H1 (cell line): Measurements from ENCODE around the gene TMEM236. TPM values are rescaled to one million over a fixed set of nuclear protein-coding genes. Genes with fewer than 3 reads are reported as not detected.

Source experiments
- CTCF ChIA-PET: fragments of 300-600 bp; sonication (Branson Sonifier 250); formaldehyde crosslinking; loops from one replicate; lab custom pipeline; 2021; ENCODE audit not compliant: partially characterized antibody; lab: Charles Lee
- POLR2A ChIA-PET: fragments of 300-600 bp; sonication (Branson Sonifier 250); formaldehyde crosslinking; loops from one replicate; lab custom pipeline; 2021; ENCODE audit warnings: inconsistent platforms; ENCODE audit not compliant: partially characterized antibody; lab: Charles Lee
- DNase-seq, 2 experiments: peaks; one replicate each; pipeline versions ENCODE4 v3.0.0 to v3.0.0-alpha.2; 2010 to 2022; ENCODE audit warnings: low spot score in 2 of 2, low read depth in 1 of 2, mixed read lengths in 1 of 2
- FAIRE-seq: peaks from 2 replicates; lab custom pipeline; 2011; peaks lifted over from hg19 to GRCh38; lab: Jason Lieb, UNC
- H2AFZ ChIP-seq: 2 replicates; pipeline ENCODE4 v1.8.1; 2012; ENCODE audit warnings: low read length, inconsistent platforms
- H2AK5ac ChIP-seq: 2 replicates; pipeline ENCODE4 v1.6.1; 2013; ENCODE audit warnings: low read depth, low read length
- H2BK120ac ChIP-seq: replicated peaks from 2 replicates; pipeline ENCODE3; 2013; ENCODE audit warnings: low read depth, low read length, inconsistent platforms
- H2BK12ac ChIP-seq: 2 replicates; pipeline ENCODE4 v1.6.1; 2013; ENCODE audit warnings: low read depth, low read length
- H2BK15ac ChIP-seq: 2 replicates; pipeline ENCODE4 v1.6.1; 2013; ENCODE audit warnings: low read length
- H2BK20ac ChIP-seq: 2 replicates; pipeline ENCODE4 v1.6.1; 2013; ENCODE audit warnings: low read length
- H2BK5ac ChIP-seq: 2 replicates; pipeline ENCODE4 v1.6.1; 2013; ENCODE audit warnings: low read depth, low read length
- H3K14ac ChIP-seq: 2 replicates; pipeline ENCODE4 v1.6.1; 2013; ENCODE audit warnings: inconsistent platforms; ENCODE audit not compliant: insufficient read length
- H3K18ac ChIP-seq: 2 replicates; pipeline ENCODE4 v1.6.1; 2013; ENCODE audit warnings: low read length; ENCODE audit errors: extremely low read depth
- H3K23ac ChIP-seq: 2 replicates; pipeline ENCODE4 v1.6.1; 2013; ENCODE audit warnings: inconsistent platforms; ENCODE audit not compliant: insufficient read length
- H3K23me2 ChIP-seq: 2 replicates; pipeline ENCODE4 v1.6.1; 2013; ENCODE audit warnings: low read depth, low read length
- H3K27ac ChIP-seq: 2 replicates; pipeline ENCODE4 v1.6.1; 2011; ENCODE audit warnings: low read depth, low read length, inconsistent platforms
- H3K27me3 ChIP-seq, 4 experiments: replicated peaks in 1 of 4; 1 replicate in 1 of 4; 2 replicates in 3 of 4; pipeline versions ENCODE4 v1.6.1 to v1.8.1; 2011 to 2013; ENCODE audit warnings: low read length in 3 of 4, mild to moderate bottlenecking in 3 of 4, inconsistent platforms in 2 of 4, mixed read lengths in 2 of 4, moderate library complexity in 1 of 4; ENCODE audit not compliant: control insufficient read depth in 3 of 4, insufficient read depth in 3 of 4; ENCODE audit errors: extremely low read depth in 1 of 4
- H3K36me3 ChIP-seq, 4 experiments: 2 replicates each; pipeline versions ENCODE4 v1.6.1 to v1.8.1; 2011 to 2013; ENCODE audit warnings: mild to moderate bottlenecking in 4 of 4, low read length in 3 of 4, moderate library complexity in 2 of 4, control low read depth in 1 of 4, inconsistent platforms in 1 of 4; ENCODE audit not compliant: insufficient read depth in 4 of 4, control insufficient read depth in 2 of 4
- H3K4ac ChIP-seq: replicated peaks from 2 replicates; pipeline ENCODE3; 2013; ENCODE audit warnings: low read length, low read depth, mixed read lengths, inconsistent platforms; ENCODE audit not compliant: insufficient read length
- H3K4me1 ChIP-seq, 4 experiments: replicated peaks in 1 of 4; 1 replicate in 1 of 4; 2 replicates in 3 of 4; pipeline versions ENCODE4 v1.6.1 to v1.8.1; 2011 to 2013; ENCODE audit warnings: low read length in 3 of 4, inconsistent platforms in 2 of 4, mixed read lengths in 1 of 4; ENCODE audit not compliant: insufficient read depth in 4 of 4, control insufficient read depth in 3 of 4
- H3K4me2 ChIP-seq, 2 experiments: 2 replicates each; pipeline versions ENCODE4 v1.6.1 to v1.8.1; 2011 to 2013; ENCODE audit warnings: low read depth in 2 of 2, low read length in 2 of 2, control low read depth in 1 of 2, inconsistent platforms in 1 of 2, mild to moderate bottlenecking in 1 of 2; ENCODE audit not compliant: insufficient read depth in 1 of 2
- H3K4me3 ChIP-seq, 4 experiments: fragments of 200-600, 300-600 bp in 1 of 4; sonication (generic), shearing (Covaris generic), sonication (Bioruptor Twin) in 1 of 4; 2 replicates each; pipeline versions ENCODE4 v1.5.1 to v1.8.1; 2011 to 2016; ENCODE audit warnings: low read length in 4 of 4, low read depth in 3 of 4, control low read depth in 2 of 4, inconsistent platforms in 2 of 4, mild to moderate bottlenecking in 2 of 4, mixed read lengths in 1 of 4, moderate library complexity in 1 of 4; ENCODE audit not compliant: insufficient read depth in 2 of 4; ENCODE audit errors: extremely low read depth in 1 of 4
- H3K56ac ChIP-seq: replicated peaks from 2 replicates; pipeline ENCODE3; 2013; ENCODE audit warnings: low read depth, mild to moderate bottlenecking, mixed read lengths, low read length, inconsistent platforms; ENCODE audit not compliant: insufficient read length
- H3K79me1 ChIP-seq: 2 replicates; pipeline ENCODE4 v1.6.1; 2013; ENCODE audit warnings: low read depth, low read length, control low read depth
- H3K79me2 ChIP-seq, 2 experiments: 2 replicates each; pipeline versions ENCODE4 v1.6.1 to v1.8.1; 2012 to 2013; ENCODE audit warnings: low read length in 2 of 2, mild to moderate bottlenecking in 2 of 2, inconsistent platforms in 1 of 2; ENCODE audit not compliant: insufficient read depth in 2 of 2, control insufficient read depth in 1 of 2
- H3K9ac ChIP-seq, 4 experiments: replicated peaks in 1 of 4; 1 replicate in 1 of 4; 2 replicates in 3 of 4; pipeline versions ENCODE4 v1.6.1 to v1.8.1; 2011 to 2013; ENCODE audit warnings: low read depth in 3 of 4, low read length in 3 of 4, control low read depth in 2 of 4, mild to moderate bottlenecking in 2 of 4, moderate library complexity in 2 of 4, inconsistent platforms in 1 of 4; ENCODE audit errors: extremely low read depth in 1 of 4
- H3K9me3 ChIP-seq, 2 experiments: 2 replicates each; pipeline versions ENCODE4 v1.6.1 to v1.8.1; 2012 to 2013; ENCODE audit warnings: mild to moderate bottlenecking in 2 of 2, moderate library complexity in 2 of 2, control low read depth in 1 of 2, inconsistent platforms in 1 of 2, low read depth in 1 of 2, low read length in 1 of 2, mixed read lengths in 1 of 2; ENCODE audit not compliant: insufficient read depth in 2 of 2
- H4K20me1 ChIP-seq, 2 experiments: replicated peaks in 1 of 2; 2 replicates each; pipeline versions ENCODE3 to v1.8.1; 2011 to 2013; ENCODE audit warnings: inconsistent platforms in 2 of 2, low read length in 2 of 2, mild to moderate bottlenecking in 1 of 2; ENCODE audit not compliant: insufficient read depth in 2 of 2, control insufficient read depth in 1 of 2
- H4K5ac ChIP-seq: 2 replicates; pipeline ENCODE4 v1.6.1; 2013; ENCODE audit warnings: low read length, low read depth, mixed read lengths, inconsistent platforms; ENCODE audit not compliant: insufficient read length
- H4K8ac ChIP-seq: 2 replicates; pipeline ENCODE4 v1.8.0; 2013; ENCODE audit warnings: mild to moderate bottlenecking, moderate library complexity, low read length, inconsistent platforms; ENCODE audit not compliant: insufficient read depth; ENCODE audit errors: extremely low read depth
- H4K91ac ChIP-seq: replicated peaks from 2 replicates; pipeline ENCODE3; 2013; ENCODE audit warnings: low read length, mixed read lengths, inconsistent platforms; ENCODE audit not compliant: insufficient read length
- WGBS, 2 experiments: shearing (Covaris generic) in 1 of 2; methylation state at CpG; one replicate each; pipeline versions ENCODE4 v1.1.6 to v1.1.7; 2013 to 2015; ENCODE audit warnings: low lambda C conversion rate in 2 of 2, mixed read lengths in 2 of 2, inconsistent platforms in 1 of 2, low coverage in 1 of 2, missing lambda C conversion rate in 1 of 2; ENCODE audit not compliant: insufficient replicate concordance in 2 of 2, insufficient coverage in 1 of 2, insufficient read length in 1 of 2; ENCODE audit errors: extremely low coverage in 1 of 2, missing lambda C conversion rate in 1 of 2; 5-methylcytosine and 5-hydroxymethylcytosine counted together
- polyA plus RNA-seq, 7 experiments: library from polyadenylated mRNA; depleted of rRNA in 3 of 7; stranded (reverse) in 5 of 7; unstranded in 2 of 7; fragments of >200 nt in 5 of 7; fragments of 200-250 nt in 2 of 7; gene quantifications; 1 replicate in 5 of 7; 2 replicates in 1 of 7; 4 replicates in 1 of 7; pipeline versions ENCODE4 v1.2.1 to v1.2.3, GENCODE V29; 2011 to 2013; ENCODE audit warnings: missing spikeins in 2 of 7, mixed read lengths in 2 of 7
- total RNA-seq: library from RNA; stranded (reverse); fragmentation: NEBNext Ultra II Directional; extraction: Animal tissue kit (Norgen Biotek cat#: 25700); gene quantifications from 2 replicates; pipeline ENCODE4 v1.2.1, GENCODE V29; 2021

Gene TMEM236
- total and polyA plus RNA-seq, 2 of the 8 experiments (the other 6 are each of a cell fraction or from before 2014, with no cell fraction given) = 0.02 to 0.07 TPM

DNA sequence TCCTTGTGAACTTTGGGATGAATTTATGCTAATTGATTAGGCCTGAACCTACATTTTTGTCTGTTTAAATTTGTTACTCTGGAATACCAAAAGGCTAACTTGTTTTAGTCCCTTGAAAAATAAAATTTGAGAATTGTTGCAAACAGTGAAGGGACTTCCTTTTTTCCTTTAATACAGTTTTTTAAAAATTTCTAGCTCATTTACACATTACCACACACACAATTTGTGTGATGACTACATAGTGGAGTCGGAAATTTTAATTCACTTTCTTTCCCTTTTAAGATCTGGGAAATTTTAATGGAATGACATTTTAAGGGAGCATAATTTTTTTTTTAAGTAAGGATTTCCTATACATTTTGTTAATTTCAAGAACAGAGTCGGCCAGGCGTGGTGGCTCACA is 8.6 kb upstream of the TMEM236 start:
- H3K4me3 ChIP-seq = no peak overlapping the region
- H3K18ac ChIP-seq = no peak overlapping the region
- H3K23ac ChIP-seq = no peak overlapping the region
- FAIRE-seq = no peak
- H4K91ac ChIP-seq = no peak overlapping the region
- H2AK5ac ChIP-seq = no peak overlapping the region
- no peaks in the 10 kb centered on the region for H3K4me1 ChIP-seq
- H2BK5ac ChIP-seq = no peak overlapping the region
- CTCF ChIA-PET = interaction anchor here (0.6 to 2.3 kb wide), 10 partner anchors 32 to 493 kb away, joined by 3 to 5 read pairs (median 3); no protein-coding TSS in a partner anchor
- no peak overlapping the region for H3K9ac ChIP-seq
- H2BK15ac ChIP-seq = no peak overlapping the region
- H3K27me3 ChIP-seq = no peaks in the 10 kb centered on the region; a peak in 1 of 7 replicates
- WGBS, 2 experiments = 72% methylated on average over 3 of the region's 3 CpGs; no CpG with 5 or more reads in 1 of the 2 experiments
- no peak for DNase-seq
- H3K14ac ChIP-seq = no peak overlapping the region
- POLR2A ChIA-PET = interaction anchor here (1.2 kb wide), 1 partner anchor 17 kb away, joined by 3 read pairs; no protein-coding TSS in a partner anchor
- H2BK120ac ChIP-seq = no peak overlapping the region
- H3K79me2 ChIP-seq = no peaks in the 10 kb centered on the region
- no peak overlapping the region for H3K4me2 ChIP-seq
- H3K79me1 ChIP-seq = no peaks in the 10 kb centered on the region
- no peak overlapping the region for H2BK12ac ChIP-seq
- H4K8ac ChIP-seq = no peak overlapping the region
- no peaks in the 10 kb centered on the region for H3K23me2 ChIP-seq
- H4K20me1 ChIP-seq = no peaks in the 10 kb centered on the region
- no peak overlapping the region for H2AFZ ChIP-seq
- H3K56ac ChIP-seq = no peak overlapping the region
- H3K27ac ChIP-seq = no peak overlapping the region
- no peak overlapping the region for H3K4ac ChIP-seq
- H2BK20ac ChIP-seq = no peak overlapping the region
- H3K36me3 ChIP-seq = no peaks in the 10 kb centered on the region
- no peak overlapping the region for H4K5ac ChIP-seq
- H3K9me3 ChIP-seq = no peaks in the 10 kb centered on the region
